ENCODE measurements around the gene MRPL57. TPM values are rescaled to one million over a fixed set of nuclear protein-coding genes. Genes with fewer than 3 reads are reported as not detected.
"Not testable (repeated sequence)": the region's sequence is repeated elsewhere in the genome, so short reads cannot be mapped to it uniquely, and the experiment has no call there.

Gene MRPL57
- total RNA-seq (10 to 100 TPM; 23.3 to 26.3 TPM), polyA plus RNA-seq (10 to 100 TPM; 54.9 to 68.9 (median 55.9) TPM), total RNA-seq (24.1 to 67.0 (median 36.4) reads per million in 6 experiments)

- peak within 1 kb of the TSS; percentile 93 to 98 (median 96) for H3K27ac Mint-ChIP-seq
- H3K9me3 Mint-ChIP-seq: no peaks in the 10 kb centered on the region
- H3K36me3 Mint-ChIP-seq: peaks cover 0 to 4% (median 0%) of the 10 kb centered on the region in 3 donors
- peak; percentile 97 to 98 for ATAC-seq
- peak; percentile 91 to 96 (median 94) for DNase-seq
- POLR2A ChIA-PET: interaction anchor here (0.6 to 2.8 kb wide), 15 partner anchors 11 to 428 kb away, joined by 3 to 16 read pairs (median 6); partner anchors contain the start of genes EEF1AKMT1, MICU2 and ZDHHC20
- H3K4me3 Mint-ChIP-seq: peak within 1 kb of the TSS; percentile 90 to 100 (median 95)
- peaks cover 5 to 35% (median 25%) of the 10 kb centered on the region in 4 donors for H3K4me1 Mint-ChIP-seq
- H3K27me3 Mint-ChIP-seq: no peaks in the 10 kb centered on the region
These were observed at the start of gene MRPL57, which contains the start of gene SKA3 for GRCh38 chr13:21176215-21176981. Gene MRPL57, plus strand, starts transcription at chr13:21176658. Its CDS starts 259 bp downstream, at chr13:21176917. Gene SKA3, minus strand, starts transcription at chr13:21176552. Its CDS starts 75 bp downstream, at chr13:21176477.

- ATAC-seq (no peak), DNase-seq (no peak)
- Mint-ChIP-seq H3K27ac (no peak overlapping the region), H3K4me3 (no peak overlapping the region), H3K9me3 (no peaks in the 10 kb centered on the region), H3K4me1 (no peaks in the 10 kb centered on the region), H3K36me3 (no peaks in the 10 kb centered on the region), H3K27me3 (peaks cover 0 to 7% (median 3%) of the 10 kb centered on the region in 5 donors)
- POLR2A ChIA-PET: interaction anchor here (0.5 kb wide), 1 partner anchor 472 kb away, joined by 3 read pairs; no protein-coding TSS in a partner anchor
These were observed 46.3 kb upstream of the MRPL57 start for GRCh38 chr13:21130116-21130515.

- Mint-ChIP-seq H3K36me3 (no peaks in the 10 kb centered on the region), H3K27me3 (peaks cover 0 to 16% (median 5%) of the 10 kb centered on the region in 5 donors), H3K4me3 (no peak overlapping the region), H3K27ac (no peak overlapping the region), H3K4me1 (no peaks in the 10 kb centered on the region), H3K9me3 (no peaks in the 10 kb centered on the region)
- ATAC-seq (no peak), DNase-seq (no peak)
- POLR2A ChIA-PET: no interaction called here
These were observed 43.4 kb upstream of the MRPL57 start for GRCh38 chr13:21133077-21133476.

- Mint-ChIP-seq H3K4me1 (peaks cover 0 to 6% (median 3%) of the 10 kb centered on the region in 4 donors), H3K4me3 (no peak overlapping the region), H3K27me3 (peaks cover 0 to 18% (median 5%) of the 10 kb centered on the region in 5 donors), H3K27ac (no peak overlapping the region), H3K9me3 (no peaks in the 10 kb centered on the region), H3K36me3 (no peaks in the 10 kb centered on the region)
- ATAC-seq (no peak), DNase-seq (no peak)
- POLR2A ChIA-PET: interaction anchor here (0.6 kb wide), 1 partner anchor 33 kb away, joined by 4 read pairs; no protein-coding TSS in a partner anchor
These were observed 42.0 kb upstream of the MRPL57 start for GRCh38 chr13:21134475-21134874.

GRCh38 chr13:21135833-21136232, 40.6 kb upstream of the MRPL57 start:
- ATAC-seq: not testable (repeated sequence)

GRCh38 chr13:21137696-21138095, 38.8 kb upstream of the MRPL57 start:
- DNase-seq (no peak), ATAC-seq (no peak)
- Mint-ChIP-seq H3K36me3 (peaks cover 3 to 10% (median 5%) of the 10 kb centered on the region in 3 donors), H3K9me3 (no peaks in the 10 kb centered on the region), H3K27me3 (peaks cover 0 to 16% (median 5%) of the 10 kb centered on the region in 5 donors), H3K4me3 (peak overlapping the region in 1 of 10 donors; percentile 10), H3K4me1 (peaks cover 9 to 34% (median 24%) of the 10 kb centered on the region in 4 donors), H3K27ac (no peak overlapping the region)
- POLR2A ChIA-PET: interaction anchor here (0.6 to 2.4 kb wide), 2 partner anchors 39 to 324 kb away, joined by 4 to 7 read pairs; partner anchors contain the start of genes MRPL57 and SKA3

More at GRCh38 chr13:21135833-21136232, 40.6 kb upstream of the MRPL57 start:
- not testable (repeated sequence) for DNase-seq, H3K4me3 Mint-ChIP-seq, H3K9me3 Mint-ChIP-seq, H3K27ac Mint-ChIP-seq, H3K36me3 Mint-ChIP-seq
- Mint-ChIP-seq H3K27me3 (peaks cover 0 to 18% (median 5%) of the 10 kb centered on the region in 5 donors), H3K4me1 (peaks cover 8 to 17% (median 15%) of the 10 kb centered on the region in 4 donors)
- POLR2A ChIA-PET: interaction anchor here (2.4 kb wide), 1 partner anchor 41 kb away, joined by 7 read pairs; the partner anchor contains the start of genes MRPL57 and SKA3

GRCh38 chr13:21138561-21138960, 37.9 kb upstream of the MRPL57 start:
- peaks cover 5 to 19% (median 8%) of the 10 kb centered on the region in 3 donors for H3K36me3 Mint-ChIP-seq
- peaks cover 0 to 14% (median 2%) of the 10 kb centered on the region in 5 donors for H3K27me3 Mint-ChIP-seq
- ATAC-seq (no peak), DNase-seq (no peak)
- H3K4me1 Mint-ChIP-seq: peaks cover 14 to 43% (median 32%) of the 10 kb centered on the region in 4 donors
- no peaks in the 10 kb centered on the region for H3K9me3 Mint-ChIP-seq
- POLR2A ChIA-PET: interaction anchor here (0.6 to 1.3 kb wide), 6 partner anchors 11 to 323 kb away, joined by 3 to 7 read pairs (median 4); partner anchors contain the start of genes MRPL57 and SKA3
- H3K4me3 Mint-ChIP-seq: peak overlapping the region; percentile 36 to 75 (median 63)
- H3K27ac Mint-ChIP-seq: peak overlapping the region in 8 of 10 donors; percentile 25 to 82 (median 70)

- Mint-ChIP-seq H3K36me3 (peaks cover 5 to 25% (median 12%) of the 10 kb centered on the region in 3 donors), H3K9me3 (no peaks in the 10 kb centered on the region), H3K4me3 (peak overlapping the region; percentile 90 to 100 (median 99)), H3K4me1 (peaks cover 17 to 47% (median 38%) of the 10 kb centered on the region in 4 donors), H3K27ac (peak overlapping the region; percentile 99 to 100 (median 100)), H3K27me3 (peaks cover 0 to 11% (median 2%) of the 10 kb centered on the region in 5 donors)
- DNase-seq: no peak
- ATAC-seq: no peak
- POLR2A ChIA-PET: interaction anchor here (1.3 kb wide), 2 partner anchors 37 to 159 kb away, joined by 5 to 7 read pairs; partner anchors contain the start of genes MRPL57 and SKA3
These were observed 37.1 kb upstream of the MRPL57 start for GRCh38 chr13:21139374-21139773.

- Mint-ChIP-seq H3K36me3 (peaks cover 5 to 58% (median 15%) of the 10 kb centered on the region in 3 donors), H3K27me3 (peaks cover 0 to 2% (median 0%) of the 10 kb centered on the region in 5 donors), H3K9me3 (no peaks in the 10 kb centered on the region), H3K4me1 (peaks cover 22 to 56% (median 48%) of the 10 kb centered on the region in 4 donors), H3K4me3 (peak overlapping the region; percentile 41 to 99 (median 74)), H3K27ac (peak overlapping the region in 9 of 10 donors; percentile 16 to 91 (median 73))
- ATAC-seq (no peak), DNase-seq (no peak)
- POLR2A ChIA-PET: interaction anchor here (0.6 kb wide), 1 partner anchor 13 kb away, joined by 7 read pairs; no protein-coding TSS in a partner anchor
These were observed 33.7 kb upstream of the MRPL57 start for GRCh38 chr13:21142766-21143165.

GRCh38 chr13:21147827-21148226, 28.6 kb upstream of the MRPL57 start:
- Mint-ChIP-seq H3K9me3 (no peaks in the 10 kb centered on the region), H3K27me3 (no peaks in the 10 kb centered on the region), H3K36me3 (peaks cover 0 to 61% (median 13%) of the 10 kb centered on the region in 3 donors), H3K4me1 (peaks cover 14 to 23% (median 21%) of the 10 kb centered on the region in 4 donors), H3K27ac (peak overlapping the region in 4 of 10 donors; percentile 5 to 30 (median 10)), H3K4me3 (peak overlapping the region in 2 of 10 donors; percentile 10 to 55)
- ATAC-seq: peak; percentile 18 to 52
- DNase-seq: no peak
- POLR2A ChIA-PET: no interaction called here

GRCh38 chr13:21148557-21149258, 27.8 kb upstream of the MRPL57 start:
- Mint-ChIP-seq H3K27ac (no peak overlapping the region), H3K4me3 (no peak overlapping the region), H3K4me1 (peaks cover 9 to 14% (median 13%) of the 10 kb centered on the region in 4 donors), H3K36me3 (peaks cover 0 to 52% (median 5%) of the 10 kb centered on the region in 3 donors), H3K9me3 (no peaks in the 10 kb centered on the region), H3K27me3 (no peaks in the 10 kb centered on the region)
- POLR2A ChIA-PET: interaction anchor here (1.9 kb wide), 1 partner anchor 29 kb away, joined by 8 read pairs; the partner anchor contains the start of genes MRPL57 and SKA3
- DNase-seq (no peak), ATAC-seq (peak in 1 of 2 donors; percentile 24)
